A549 (cell line): ENCODE results near the gene DDN. TPM values are rescaled to one million over a fixed set of nuclear protein-coding genes. Genes with fewer than 3 reads are reported as not detected.

Experiments
- ATAC-seq, 2 experiments: fragments of 200-7000 bp in 1 of 2; fragments of >200 bp in 1 of 2; cut with Nextera tagmentation in 1 of 2; cut with Tn5 transposase in 1 of 2; 3 replicates each; pipeline versions ENCODE4 v1.8.0 to v1.9.1; 2018 to 2020; ENCODE audit warnings: mild to moderate bottlenecking in 1 of 2, moderate library complexity in 1 of 2
- CTCF ChIA-PET: fragments of 300-600 bp; sonication (Branson Sonifier 250); formaldehyde crosslinking; extraction: SDS; loops from one replicate; lab custom pipeline; 2021; ENCODE audit warnings: antibody characterized with exemption, inconsistent platforms; lab: Yijun Ruan, JAX
- POLR2A ChIA-PET: fragments of 350-600 bp; formaldehyde crosslinking; extraction: SDS; loops from one replicate; lab custom pipeline; 2021; ENCODE audit warnings: antibody characterized with exemption, inconsistent platforms; lab: Yijun Ruan, JAX
- DNase-seq, 2 experiments: peaks; one replicate each; pipeline versions ENCODE4 v3.0.0 to v3.0.0-alpha.2; 2011 to 2016; ENCODE audit warnings: low read depth in 1 of 2, low spot score in 1 of 2
- FAIRE-seq: peaks from 2 replicates; lab custom pipeline; 2011; peaks lifted over from hg19 to GRCh38; lab: Jason Lieb, UNC
- H3K27ac ChIP-seq, 2 experiments: fragments of >200 bp; sonication (Bioruptor Twin); formaldehyde crosslinking; 3 replicates each; pipeline ENCODE4 v1.5.1; 2016 to 2017
- H3K4me1 ChIP-seq: fragments of >200 bp; sonication (Bioruptor Twin); formaldehyde crosslinking; 3 replicates; pipeline ENCODE4 v1.6.1; 2016
- H3K4me2 ChIP-seq: fragments of >200 bp; sonication (Bioruptor Twin); formaldehyde crosslinking; 3 replicates; pipeline ENCODE4 v1.6.1; 2016
- H3K4me3 ChIP-seq: fragments of >200 bp; sonication (Bioruptor Twin); formaldehyde crosslinking; 3 replicates; pipeline ENCODE4 v1.5.1; 2016
- H3K9me3 ChIP-seq: fragments of >200 bp; sonication (Bioruptor Twin); formaldehyde crosslinking; 3 replicates; pipeline ENCODE4 v1.6.1; 2016
- BHLHE40 ChIP-seq: IDR thresholded peaks from 2 replicates; pipeline ENCODE4 v1.6.1; 2012; ENCODE audit warnings: low read depth, low read length, inconsistent platforms
- CEBPB ChIP-seq, 2 experiments: fragments of >200 bp in 1 of 2; sonication (Bioruptor Twin) in 1 of 2; formaldehyde crosslinking in 1 of 2; IDR thresholded peaks; 2 replicates each; pipeline ENCODE4 v1.6.1; 2012 to 2016
- EHMT2 ChIP-seq: fragments of 200-600 bp; sonication (generic); IDR thresholded peaks from 2 replicates; pipeline ENCODE4 v1.6.1; 2016; ENCODE audit warnings: antibody characterized with exemption, low read depth, mild to moderate bottlenecking, moderate library complexity
- ESRRA ChIP-seq: fragments of 150-350 bp; IDR thresholded peaks from 2 replicates; pipeline ENCODE4 v1.6.1; 2014; ENCODE audit warnings: mild to moderate bottlenecking, low read length, borderline replicate concordance
- FOSB ChIP-seq: fragments of 250-450 bp; sonication (Bioruptor Pico); IDR thresholded peaks from 2 replicates; pipeline ENCODE4 v1.5.0; 2020; ENCODE audit warnings: mild to moderate bottlenecking, moderate library complexity
- FOSL2 ChIP-seq, 2 experiments: fragments of 450-650 bp in 1 of 2; fragments of >200 bp in 1 of 2; sonication (Bioruptor Twin) in 1 of 2; formaldehyde crosslinking; IDR thresholded peaks; 2 replicates each; pipeline versions ENCODE4 v1.5.0 to v1.6.1; 2016 to 2020; ENCODE audit warnings: mild to moderate bottlenecking in 1 of 2, moderate library complexity in 1 of 2
- GATA3 ChIP-seq: IDR thresholded peaks from 2 replicates; pipeline ENCODE4 v1.6.1; 2012; ENCODE audit warnings: borderline replicate concordance
- HEYL ChIP-seq: fragments of 250-450 bp; sonication (Bioruptor Pico); IDR thresholded peaks from 2 replicates; pipeline ENCODE4 v1.8.0; 2021; ENCODE audit warnings: mild to moderate bottlenecking, moderate library complexity
- KDM1A ChIP-seq: fragments of 200-600 bp; sonication (generic); IDR thresholded peaks from 2 replicates; pipeline ENCODE4 v1.6.1; 2016; ENCODE audit warnings: low read depth, mild to moderate bottlenecking
- MYC ChIP-seq: IDR thresholded peaks from 2 replicates; pipeline ENCODE4 v1.6.1; 2012; ENCODE audit warnings: mild to moderate bottlenecking, inconsistent platforms, low read length, improper control_type of control experiment, borderline replicate concordance
- NPAS2 ChIP-seq: fragments of 250-450 bp; sonication (Bioruptor Pico); IDR thresholded peaks from 2 replicates; pipeline ENCODE4 v1.8.0; 2022; ENCODE audit warnings: mild to moderate bottlenecking, moderate library complexity, borderline replicate concordance
- NR3C1 ChIP-seq: fragments of >200 bp; sonication (Bioruptor Twin); formaldehyde crosslinking; IDR thresholded peaks from 3 replicates; pipeline ENCODE4 v1.6.1; 2017
- PHF8 ChIP-seq: fragments of 200-600 bp; sonication (generic); IDR thresholded peaks from 2 replicates; pipeline ENCODE4 v1.6.1; 2016; ENCODE audit warnings: low read depth, mild to moderate bottlenecking, antibody characterized with exemption, moderate library complexity, borderline replicate concordance
- RAD21 ChIP-seq, 2 experiments: fragments of >200 bp in 1 of 2; sonication (Bioruptor Twin) in 1 of 2; formaldehyde crosslinking in 1 of 2; IDR thresholded peaks in 1 of 2; conservative IDR thresholded peaks in 1 of 2; 2 replicates in 1 of 2; 3 replicates in 1 of 2; pipeline ENCODE4 v1.6.1; 2012 to 2018; ENCODE audit warnings: inconsistent platforms in 1 of 2
- RARB ChIP-seq: fragments of 250-450 bp; sonication (Bioruptor Pico); IDR thresholded peaks from 2 replicates; pipeline ENCODE4 v1.8.0; 2021; ENCODE audit warnings: mild to moderate bottlenecking, moderate library complexity
- REST ChIP-seq: fragments of 200-600 bp; sonication (generic); IDR thresholded peaks from 2 replicates; pipeline ENCODE4 v1.6.1; 2016; ENCODE audit warnings: antibody characterized with exemption, mild to moderate bottlenecking, moderate library complexity
- RFX5 ChIP-seq: fragments of 450-650 bp; IDR thresholded peaks from 2 replicates; pipeline ENCODE4 v1.7.1; 2014; ENCODE audit warnings: antibody characterized with exemption, mild to moderate bottlenecking, moderate library complexity
- TP53 ChIP-seq: fragments of 250-450 bp; sonication (Bioruptor Pico); IDR thresholded peaks from 2 replicates; pipeline ENCODE4 v1.5.0; 2021; ENCODE audit warnings: mild to moderate bottlenecking, moderate library complexity
- ZFP36 ChIP-seq: fragments of 450-650 bp; IDR thresholded peaks from 2 replicates; pipeline ENCODE4 v1.6.1; 2014; ENCODE audit warnings: borderline replicate concordance; ENCODE audit not compliant: partially characterized antibody
- WGBS: methylation state at CpG from one replicate; pipeline ENCODE4 v1.1.6; 2017; ENCODE audit errors: missing lambda C conversion rate; 5-methylcytosine and 5-hydroxymethylcytosine counted together
- polyA plus RNA-seq, 4 experiments: library from polyadenylated mRNA; depleted of rRNA in 3 of 4; stranded (reverse); fragments of >200 nt; fragmentation: RNase III in 1 of 4; extraction: RNeasy Plus Mini Kit Qiagen cat#74134 plus additional on column Dnase treatment in 1 of 4; gene quantifications; 2 replicates in 3 of 4; 3 replicates in 1 of 4; pipeline ENCODE4 v1.2.3, GENCODE V29; 2011 to 2017
- TF ChIP-seq, protein P1 (sequence below): fragments of >200 bp; sonication (Bioruptor Twin); formaldehyde crosslinking; IDR thresholded peaks from 2 replicates; pipeline ENCODE4 v1.6.1; 2016
- TF ChIP-seq, protein P2 (sequence below): fragments of 250-450 bp; sonication (Bioruptor Pico); IDR thresholded peaks from 2 replicates; pipeline ENCODE4 v1.5.0; 2021; ENCODE audit warnings: mild to moderate bottlenecking, moderate library complexity, borderline replicate concordance

Gene DDN
- polyA plus RNA-seq, 2 of the 4 experiments (the other 2 are of a cell fraction), result 0.12 to 0.50 TPM

- ChIA-PET POLR2A (no interaction called here), CTCF (interaction anchor here (70.2 to 77.5 kb wide), 2 partner anchors 7 to 19 kb away, joined by 2584 read pairs; partner anchors contain the start of genes ARF3, DDN, FKBP11 and PRKAG1)
- H3K4me2 ChIP-seq, result no peak overlapping the region
- no peak overlapping the region for H3K4me3 ChIP-seq
- DNase-seq (no peak), FAIRE-seq (no peak), ATAC-seq (no peak)
- no peaks in the 10 kb centered on the region for H3K9me3 ChIP-seq
- TF ChIP-seq NR3C1 (no peak), CEBPB (IDR thresholded peaks at IDR 0.05) (no peak), HEYL (CRISPR knock-in tag) (no peak), RARB (no peak), ZFP36 (no peak), EHMT2 (no peak), NPAS2 (CRISPR knock-in tag) (no peak), MYC (no peak), BHLHE40 (no peak), RAD21 (conservative IDR thresholded peaks at IDR 0.05 in 1 of 2, IDR thresholded peaks at IDR 0.05 in 1 of 2) (no peak), PHF8 (no peak), TP53 (CRISPR knock-in tag) (no peak), REST (no peak), FOSB (CRISPR knock-in tag) (no peak)
- TF ChIP-seq, protein P1, sequence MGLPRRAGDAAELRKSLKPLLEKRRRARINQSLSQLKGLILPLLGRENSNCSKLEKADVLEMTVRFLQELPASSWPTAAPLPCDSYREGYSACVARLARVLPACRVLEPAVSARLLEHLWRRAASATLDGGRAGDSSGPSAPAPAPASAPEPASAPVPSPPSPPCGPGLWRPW, result no peak
- peaks cover 3% of the 10 kb centered on the region; the same call in 2 of the 3 replicates for H3K4me1 ChIP-seq
- 54% methylated on average over 4 of the region's 4 CpGs for WGBS
- no peak overlapping the region for H3K27ac ChIP-seq
Measured at GRCh38 chr12:48961331-48961730, 37.8 kb downstream of the DDN start.

DNA sequence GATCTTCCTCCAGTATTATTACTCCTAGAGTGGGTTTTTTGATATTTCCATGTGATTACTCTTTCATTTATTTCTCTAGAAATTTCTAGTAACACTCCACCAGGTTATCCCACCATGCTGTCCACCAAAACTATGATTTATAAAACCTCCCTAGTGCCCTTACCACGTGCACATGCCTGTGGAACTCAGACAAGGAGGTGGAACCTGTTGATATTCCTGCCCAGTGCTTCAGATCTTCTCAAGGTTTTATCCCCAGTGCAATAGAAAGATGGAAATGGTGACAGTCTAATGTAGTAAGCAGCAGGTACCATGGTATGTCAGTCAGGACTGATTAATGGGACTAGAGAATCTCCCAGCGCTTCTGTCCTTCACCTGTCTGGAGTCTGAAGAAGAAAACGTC, 38.3 kb downstream of the DDN start:
- ATAC-seq, result no peak
- no peak for DNase-seq
- WGBS, result 56% methylated on average over 3 of the region's 3 CpGs
- Histone ChIP-seq H3K4me3 (no peak overlapping the region), H3K4me1 (peaks cover 5% of the 10 kb centered on the region), H3K27ac (no peak overlapping the region), H3K9me3 (no peaks in the 10 kb centered on the region), H3K4me2 (no peak overlapping the region)
- FAIRE-seq, result no peak
- POLR2A ChIA-PET, result no interaction called here
- TF ChIP-seq GATA3 (no peak), FOSL2 (IDR thresholded peaks at IDR 0.05) (no peak), FOSL2 (CRISPR knock-in tag; IDR thresholded peaks at IDR 0.05) (no peak), PHF8 (no peak), NR3C1 (no peak), KDM1A (no peak), ESRRA (no peak), RFX5 (no peak)
- TF ChIP-seq, protein P2, sequence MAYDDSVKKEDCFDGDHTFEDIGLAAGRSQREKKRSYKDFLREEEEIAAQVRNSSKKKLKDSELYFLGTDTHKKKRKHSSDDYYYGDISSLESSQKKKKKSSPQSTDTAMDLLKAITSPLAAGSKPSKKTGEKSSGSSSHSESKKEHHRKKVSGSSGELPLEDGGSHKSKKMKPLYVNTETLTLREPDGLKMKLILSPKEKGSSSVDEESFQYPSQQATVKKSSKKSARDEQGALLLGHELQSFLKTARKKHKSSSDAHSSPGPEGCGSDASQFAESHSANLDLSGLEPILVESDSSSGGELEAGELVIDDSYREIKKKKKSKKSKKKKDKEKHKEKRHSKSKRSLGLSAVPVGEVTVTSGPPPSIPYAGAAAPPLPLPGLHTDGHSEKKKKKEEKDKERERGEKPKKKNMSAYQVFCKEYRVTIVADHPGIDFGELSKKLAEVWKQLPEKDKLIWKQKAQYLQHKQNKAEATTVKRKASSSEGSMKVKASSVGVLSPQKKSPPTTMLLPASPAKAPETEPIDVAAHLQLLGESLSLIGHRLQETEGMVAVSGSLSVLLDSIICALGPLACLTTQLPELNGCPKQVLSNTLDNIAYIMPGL (CRISPR knock-in tag), result no peak
- CTCF ChIA-PET, result interaction anchor here (70.2 to 77.5 kb wide), 2 partner anchors 7 to 19 kb away, joined by 2584 read pairs; partner anchors contain the start of genes ARF3, DDN, FKBP11 and PRKAG1
